HG03139 (cell line): ENCODE data around the gene UGT2B17.

Experiments used
- ATAC-seq: cut with Tn5 transposase; IDR thresholded peaks from one replicate; pipeline ENCODE4 v1.9.1; 2021; ENCODE audit not compliant: unreplicated experiment

The UGT2B17 gene

DNA sequence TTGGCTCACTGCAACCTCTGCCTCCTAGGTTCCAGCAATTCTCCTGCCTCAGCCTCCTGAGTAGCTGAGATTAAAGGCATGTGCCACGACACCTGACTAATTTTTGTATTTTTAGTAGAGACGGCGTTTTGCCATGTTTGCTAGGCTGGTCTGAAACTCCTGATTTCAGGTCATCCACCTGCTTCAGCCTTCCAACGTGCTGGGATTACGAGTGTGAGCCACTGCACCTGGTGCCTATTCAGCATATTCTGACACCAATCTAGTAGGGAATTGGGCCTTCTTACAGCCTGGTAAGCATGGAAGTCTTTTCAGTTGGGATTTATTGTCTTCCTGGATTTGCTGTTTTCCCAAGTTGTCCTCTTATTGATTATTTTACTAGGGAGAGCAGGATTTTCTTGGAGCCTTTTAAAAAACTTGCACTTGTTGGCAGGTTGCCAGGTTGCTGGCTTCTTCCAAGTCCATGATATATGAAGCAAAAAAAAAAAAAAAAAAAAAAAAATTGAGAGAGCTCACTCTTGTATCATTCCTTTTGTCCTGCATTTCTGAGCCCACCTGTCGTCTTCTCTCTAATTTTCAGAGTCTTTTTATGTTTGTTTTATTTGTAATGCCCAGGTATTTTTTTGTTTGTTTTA lies 85.2 kb downstream of the UGT2B17 start:
- no peak for ATAC-seq

GRCh38 chr4:68489338-68489737 lies 86.8 kb downstream of the UGT2B17 start:
- no peak for ATAC-seq
